H9 (cell line): ENCODE results near the gene HNF1A. TPM values are rescaled to one million over a fixed set of nuclear protein-coding genes. Genes with fewer than 3 reads are reported as not detected.

ENCODE experiments used
- DNase-seq: peaks from one replicate; pipeline ENCODE4 v3.0.0-alpha.2; 2017
- H2AFZ ChIP-seq: one replicate; pipeline ENCODE4 v1.6.1; 2013; ENCODE audit warnings: mild to moderate bottlenecking, low read length, control low read depth, moderate library complexity
- H2AK5ac ChIP-seq: 2 replicates; pipeline ENCODE4 v1.6.1; 2013; ENCODE audit warnings: low read length, control low read depth, mixed read lengths; ENCODE audit not compliant: insufficient read length
- H2BK120ac ChIP-seq: one replicate; pipeline ENCODE4 v1.6.1; 2013; ENCODE audit warnings: low read depth, mild to moderate bottlenecking, low read length, control low read depth, inconsistent platforms; ENCODE audit not compliant: poor library complexity, severe bottlenecking
- H2BK12ac ChIP-seq: 2 replicates; pipeline ENCODE4 v1.6.1; 2013; ENCODE audit warnings: low read length, control low read depth, mixed read lengths, low read depth; ENCODE audit not compliant: insufficient read length
- H2BK15ac ChIP-seq: 2 replicates; pipeline ENCODE4 v1.6.1; 2013; ENCODE audit warnings: low read depth, low read length, control low read depth
- H2BK20ac ChIP-seq: one replicate; pipeline ENCODE4 v1.6.1; 2013; ENCODE audit warnings: low read depth, mild to moderate bottlenecking, low read length, control low read depth, inconsistent platforms; ENCODE audit not compliant: poor library complexity, severe bottlenecking
- H2BK5ac ChIP-seq: 2 replicates; pipeline ENCODE4 v1.6.1; 2013; ENCODE audit warnings: low read length, control low read depth, mixed read lengths; ENCODE audit not compliant: insufficient read length
- H3K14ac ChIP-seq: 2 replicates; pipeline ENCODE4 v1.6.1; 2013; ENCODE audit warnings: low read length, control low read depth; ENCODE audit not compliant: insufficient read depth
- H3K18ac ChIP-seq: 2 replicates; pipeline ENCODE4 v1.6.1; 2013; ENCODE audit warnings: low read depth, mild to moderate bottlenecking, mixed read lengths, low read length, control low read depth; ENCODE audit not compliant: insufficient read length
- H3K23ac ChIP-seq: 2 replicates; pipeline ENCODE4 v1.6.1; 2013; ENCODE audit warnings: low read length, control low read depth, mixed read lengths, low read depth; ENCODE audit not compliant: insufficient read length
- H3K23me2 ChIP-seq: 2 replicates; pipeline ENCODE4 v1.6.1; 2013; ENCODE audit warnings: low read depth, mild to moderate bottlenecking, mixed read lengths, low read length, control low read depth; ENCODE audit not compliant: insufficient read length, poor library complexity, severe bottlenecking
- H3K27ac ChIP-seq: 2 replicates; pipeline ENCODE4 v1.5.1; 2013; ENCODE audit warnings: low read length, control low read depth, mixed read lengths, low read depth; ENCODE audit not compliant: insufficient read length
- H3K27me3 ChIP-seq: 2 replicates; pipeline ENCODE4 v1.6.1; 2013; ENCODE audit warnings: low read length, control low read depth, inconsistent platforms; ENCODE audit not compliant: insufficient read depth
- H3K4ac ChIP-seq: 2 replicates; pipeline ENCODE4 v1.6.1; 2013; ENCODE audit warnings: low read depth, mild to moderate bottlenecking, control low read depth, inconsistent platforms, low read length, moderate library complexity
- H3K4me1 ChIP-seq: 2 replicates; pipeline ENCODE4 v1.6.1; 2013; ENCODE audit warnings: low read length, control low read depth, inconsistent platforms; ENCODE audit not compliant: insufficient read depth
- H3K4me2 ChIP-seq: 2 replicates; pipeline ENCODE4 v1.6.1; 2013; ENCODE audit warnings: low read length, control low read depth, mixed read lengths; ENCODE audit not compliant: insufficient read length, insufficient read depth
- H3K56ac ChIP-seq: 2 replicates; pipeline ENCODE4 v1.6.1; 2013; ENCODE audit warnings: low read depth, mild to moderate bottlenecking, mixed read lengths, low read length, control low read depth; ENCODE audit not compliant: insufficient read length
- H3K79me1 ChIP-seq: 2 replicates; pipeline ENCODE4 v1.6.1; 2013; ENCODE audit warnings: low read depth, mild to moderate bottlenecking, moderate library complexity, low read length, control low read depth, inconsistent platforms; ENCODE audit not compliant: insufficient read depth, poor library complexity, severe bottlenecking
- H3K79me2 ChIP-seq: 2 replicates; pipeline ENCODE4 v1.6.1; 2013; ENCODE audit warnings: low read length, control low read depth, inconsistent platforms; ENCODE audit not compliant: insufficient read depth
- H3K9ac ChIP-seq: 2 replicates; pipeline ENCODE4 v1.6.1; 2013; ENCODE audit warnings: low read length, control low read depth, mixed read lengths; ENCODE audit not compliant: insufficient read length; ENCODE audit errors: extremely low read depth
- H3K9me3 ChIP-seq: one replicate; pipeline ENCODE4 v1.6.1; 2013; ENCODE audit warnings: low read depth, low read length, inconsistent platforms; ENCODE audit not compliant: control insufficient read depth
- H3T11ph ChIP-seq: one replicate; pipeline ENCODE4 v1.6.1; 2013; ENCODE audit warnings: mild to moderate bottlenecking, low read length, control low read depth, inconsistent platforms
- H4K20me1 ChIP-seq: one replicate; pipeline ENCODE4 v1.6.1; 2013; ENCODE audit not compliant: control insufficient read depth, insufficient read length, insufficient read depth
- H4K5ac ChIP-seq: 2 replicates; pipeline ENCODE4 v1.6.1; 2013; ENCODE audit warnings: low read depth, mild to moderate bottlenecking, mixed read lengths, low read length, control low read depth; ENCODE audit not compliant: insufficient read length
- H4K8ac ChIP-seq: replicated peaks from 2 replicates; pipeline ENCODE4 v1.6.1; 2013; ENCODE audit warnings: low read length, control low read depth, mixed read lengths, low read depth; ENCODE audit not compliant: insufficient read length
- H4K91ac ChIP-seq: 2 replicates; pipeline ENCODE4 v1.6.1; 2013; ENCODE audit warnings: low read depth, mild to moderate bottlenecking, moderate library complexity, mixed read lengths, low read length, control low read depth; ENCODE audit not compliant: insufficient read length
- H3K27ac Mint-ChIP-seq, 3 experiments: 2 replicates in 2 of 3; 3 replicates in 1 of 3; pipeline ENCODE4 v1.8.0; 2020 to 2021; ENCODE audit warnings: mixed read lengths in 3 of 3, mild to moderate bottlenecking in 1 of 3, moderate library complexity in 1 of 3
- H3K27me3 Mint-ChIP-seq: 2 replicates; pipeline ENCODE4 v1.8.0; 2021; ENCODE audit warnings: low read depth, mild to moderate bottlenecking, moderate library complexity, mixed read lengths
- H3K36me3 Mint-ChIP-seq, 3 experiments: 2 replicates in 2 of 3; 3 replicates in 1 of 3; pipeline ENCODE4 v1.8.0; 2020 to 2021; ENCODE audit warnings: low read depth in 3 of 3, mixed read lengths in 3 of 3; ENCODE audit not compliant: insufficient read depth in 1 of 3
- H3K4me1 Mint-ChIP-seq, 2 experiments: 2 replicates each; pipeline ENCODE4 v1.8.0; 2020; ENCODE audit warnings: mixed read lengths in 2 of 2
- H3K4me3 Mint-ChIP-seq, 2 experiments: 2 replicates in 1 of 2; 3 replicates in 1 of 2; pipeline ENCODE4 v1.8.0; 2020 to 2021; ENCODE audit warnings: mild to moderate bottlenecking in 2 of 2, mixed read lengths in 2 of 2, moderate library complexity in 1 of 2
- H3K9me3 Mint-ChIP-seq, 2 experiments: 2 replicates in 1 of 2; 3 replicates in 1 of 2; pipeline ENCODE4 v1.8.0; 2020; ENCODE audit warnings: mild to moderate bottlenecking in 2 of 2, mixed read lengths in 2 of 2, moderate library complexity in 1 of 2
- WGBS: extraction: QIAGEN DNeasy Blood & Tissue Kit; methylation state at CpG from one replicate; pipeline ENCODE4 v1.1.7; 2013; ENCODE audit warnings: missing lambda C conversion rate, low lambda C conversion rate, mixed read lengths; ENCODE audit not compliant: insufficient read length; ENCODE audit errors: extremely low coverage; 5-methylcytosine and 5-hydroxymethylcytosine counted together
- total RNA-seq: library from RNA; stranded (reverse); gene quantifications from 2 replicates; pipeline ENCODE4 v1.2.1, GENCODE V29; 2021
- TF ChIP-seq, protein P1 (sequence below): fragments of 200-600 bp; sonication (generic); conservative IDR thresholded peaks from 3 replicates; pipeline ENCODE4 v1.8.0; 2021; ENCODE audit warnings: antibody characterized with exemption, mild to moderate bottlenecking

Gene HNF1A
- total RNA-seq, 1 experiment from 2014 or later, result not detected

DNA sequence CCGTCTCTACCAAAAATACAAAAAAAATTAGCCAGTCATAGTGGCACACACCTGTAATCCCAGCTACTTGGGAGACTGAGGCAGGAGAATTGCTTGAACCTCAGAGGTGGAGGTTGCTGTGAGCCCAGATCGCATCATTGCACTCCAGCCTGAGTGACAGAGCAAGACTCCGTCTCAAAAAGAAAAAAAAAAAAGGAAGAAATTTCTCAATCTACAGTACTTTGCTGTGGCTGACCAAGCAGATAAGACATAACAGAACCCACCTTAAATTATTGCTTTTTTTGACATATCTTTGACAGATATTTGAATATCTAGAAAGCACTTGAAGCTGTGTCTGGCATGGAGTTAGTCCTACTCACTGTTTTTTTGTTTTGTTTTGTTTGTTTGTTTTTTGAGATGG lies 34.9 kb upstream of the HNF1A start:
- H3K27ac Mint-ChIP-seq, result no peak overlapping the region
- Histone ChIP-seq H3K27ac (no peak overlapping the region), H2AFZ (no peak overlapping the region), H3K4ac (no peak overlapping the region), H2AK5ac (no peak overlapping the region), H3T11ph (no peak overlapping the region), H3K79me2 (no peaks in the 10 kb centered on the region), H4K8ac (no peak overlapping the region), H3K14ac (no peak overlapping the region), H3K4me2 (no peak overlapping the region), H4K5ac (no peak overlapping the region), H3K23ac (no peak overlapping the region), H2BK20ac (no peak overlapping the region), H3K4me1 (no peaks in the 10 kb centered on the region), H2BK120ac (no peak overlapping the region), H3K27me3 (no peaks in the 10 kb centered on the region), H3K9me3 (no peaks in the 10 kb centered on the region), H3K18ac (no peak overlapping the region), H2BK15ac (no peak overlapping the region), H3K23me2 (no peaks in the 10 kb centered on the region), H4K20me1 (no peaks in the 10 kb centered on the region), H4K91ac (no peak overlapping the region), H2BK5ac (no peak overlapping the region), H3K56ac (no peak overlapping the region), H3K9ac (no peak overlapping the region), H3K79me1 (no peaks in the 10 kb centered on the region), H2BK12ac (no peak overlapping the region)
- H3K9me3 Mint-ChIP-seq, result no peaks in the 10 kb centered on the region
- TF ChIP-seq, protein P1, sequence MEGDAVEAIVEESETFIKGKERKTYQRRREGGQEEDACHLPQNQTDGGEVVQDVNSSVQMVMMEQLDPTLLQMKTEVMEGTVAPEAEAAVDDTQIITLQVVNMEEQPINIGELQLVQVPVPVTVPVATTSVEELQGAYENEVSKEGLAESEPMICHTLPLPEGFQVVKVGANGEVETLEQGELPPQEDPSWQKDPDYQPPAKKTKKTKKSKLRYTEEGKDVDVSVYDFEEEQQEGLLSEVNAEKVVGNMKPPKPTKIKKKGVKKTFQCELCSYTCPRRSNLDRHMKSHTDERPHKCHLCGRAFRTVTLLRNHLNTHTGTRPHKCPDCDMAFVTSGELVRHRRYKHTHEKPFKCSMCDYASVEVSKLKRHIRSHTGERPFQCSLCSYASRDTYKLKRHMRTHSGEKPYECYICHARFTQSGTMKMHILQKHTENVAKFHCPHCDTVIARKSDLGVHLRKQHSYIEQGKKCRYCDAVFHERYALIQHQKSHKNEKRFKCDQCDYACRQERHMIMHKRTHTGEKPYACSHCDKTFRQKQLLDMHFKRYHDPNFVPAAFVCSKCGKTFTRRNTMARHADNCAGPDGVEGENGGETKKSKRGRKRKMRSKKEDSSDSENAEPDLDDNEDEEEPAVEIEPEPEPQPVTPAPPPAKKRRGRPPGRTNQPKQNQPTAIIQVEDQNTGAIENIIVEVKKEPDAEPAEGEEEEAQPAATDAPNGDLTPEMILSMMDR, result no peak
- DNase-seq, result no peak
- no peak overlapping the region for H3K4me3 Mint-ChIP-seq
- peaks cover 3 to 5% of the 10 kb centered on the region in 2 experiments; a peak in 2 of 4 replicates for H3K4me1 Mint-ChIP-seq
- WGBS, result no CpG with 5 or more reads among the region's 3 CpGs
- no peaks in the 10 kb centered on the region; the same call in 1 of the 2 replicates for H3K27me3 Mint-ChIP-seq
- H3K36me3 Mint-ChIP-seq, result no peaks in the 10 kb centered on the region
